Tibial artery (tissue), 4 donors: ENCODE results near the gene FYTTD1.

ENCODE experiments used
- DNase-seq, 2 donors: peaks; one replicate each; pipeline ENCODE4 v3.0.0-alpha.2; 2019
- H3K27ac ChIP-seq, 2 donors: fragments of 200-600 bp; sonication (generic) in 1 of 2; 1 replicate in 1 of 2; 2 replicates in 1 of 2; pipeline ENCODE4 v1.5.1; 2018 to 2019; ENCODE audit warnings: mild to moderate bottlenecking in 1 of 2
- H3K27me3 ChIP-seq, 2 donors: fragments of 200-600 bp; sonication (generic) in 1 of 2; one replicate each; pipeline versions ENCODE4 v1.5.1 to v1.6.0; 2016 to 2019
- H3K36me3 ChIP-seq, 3 donors: fragments of 200-600 bp; sonication (generic) in 2 of 3; one replicate each; pipeline ENCODE4 v1.5.1; 2016 to 2019; ENCODE audit warnings: mild to moderate bottlenecking in 2 of 3
- H3K4me1 ChIP-seq, 4 donors: fragments of 200-600 bp; sonication (generic) in 2 of 4; 1 replicate in 3 of 4; 2 replicates in 1 of 4; pipeline ENCODE4 v1.5.1; 2016 to 2019
- H3K4me3 ChIP-seq, 2 donors: fragments of 200-600 bp; sonication (generic) in 1 of 2; 1 replicate in 1 of 2; 2 replicates in 1 of 2; pipeline ENCODE4 v1.5.1; 2018 to 2019; ENCODE audit warnings: mild to moderate bottlenecking in 2 of 2
- H3K9me3 ChIP-seq, 3 donors: fragments of 200-600 bp; sonication (generic) in 1 of 3; one replicate each; pipeline ENCODE4 v1.5.1; 2016 to 2019
- intact Hi-C: fragments of 100-400 bp; cut with DNase I; formaldehyde crosslinking; loops from one replicate; pipeline ENCODE4 v1.15.0; 2023; ENCODE audit warnings: low total_unique reads
- TF ChIP-seq, protein P1 (sequence below), 2 experiments: fragments of 200-600 bp in 1 of 2; fragments of 450-650 bp in 1 of 2; IDR thresholded peaks; one replicate each; pipeline ENCODE4 v1.5.1; 2017 to 2019; ENCODE audit warnings: antibody characterized with exemption in 2 of 2, mild to moderate bottlenecking in 1 of 2, moderate library complexity in 1 of 2

Gene FYTTD1

DNA sequence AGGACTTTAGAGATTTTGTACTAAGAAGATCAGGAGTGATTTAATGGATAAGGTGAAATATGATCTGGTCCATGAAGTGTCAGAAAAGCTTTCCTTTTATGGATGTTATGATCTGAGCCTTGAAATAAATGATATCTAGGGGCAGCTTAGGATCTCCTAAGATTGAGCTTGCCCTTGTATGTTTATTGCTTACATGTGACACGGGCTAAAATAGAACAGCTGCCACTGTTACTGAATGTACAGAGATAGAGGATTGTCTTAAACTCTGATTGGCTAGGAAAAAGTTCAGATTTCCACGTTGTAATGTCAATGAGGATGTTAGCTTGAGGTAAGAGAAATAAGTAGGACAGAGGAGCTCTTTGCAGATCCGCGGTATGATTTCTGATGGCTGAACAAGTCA, 8.8 kb downstream of the FYTTD1 start:
- Histone ChIP-seq H3K4me1 (peaks cover 0 to 11% (median 0%) of the 10 kb centered on the region in 4 donors), H3K9me3 (no peaks in the 10 kb centered on the region), H3K27ac (no peak overlapping the region), H3K36me3 (peaks cover 14 to 35% (median 22%) of the 10 kb centered on the region in 3 donors), H3K27me3 (no peaks in the 10 kb centered on the region), H3K4me3 (no peak overlapping the region)
- intact Hi-C loops, result loop anchor here (10.0 kb wide), 1 partner anchor 46 kb away; no protein-coding TSS in a partner anchor
- TF ChIP-seq, protein P1, sequence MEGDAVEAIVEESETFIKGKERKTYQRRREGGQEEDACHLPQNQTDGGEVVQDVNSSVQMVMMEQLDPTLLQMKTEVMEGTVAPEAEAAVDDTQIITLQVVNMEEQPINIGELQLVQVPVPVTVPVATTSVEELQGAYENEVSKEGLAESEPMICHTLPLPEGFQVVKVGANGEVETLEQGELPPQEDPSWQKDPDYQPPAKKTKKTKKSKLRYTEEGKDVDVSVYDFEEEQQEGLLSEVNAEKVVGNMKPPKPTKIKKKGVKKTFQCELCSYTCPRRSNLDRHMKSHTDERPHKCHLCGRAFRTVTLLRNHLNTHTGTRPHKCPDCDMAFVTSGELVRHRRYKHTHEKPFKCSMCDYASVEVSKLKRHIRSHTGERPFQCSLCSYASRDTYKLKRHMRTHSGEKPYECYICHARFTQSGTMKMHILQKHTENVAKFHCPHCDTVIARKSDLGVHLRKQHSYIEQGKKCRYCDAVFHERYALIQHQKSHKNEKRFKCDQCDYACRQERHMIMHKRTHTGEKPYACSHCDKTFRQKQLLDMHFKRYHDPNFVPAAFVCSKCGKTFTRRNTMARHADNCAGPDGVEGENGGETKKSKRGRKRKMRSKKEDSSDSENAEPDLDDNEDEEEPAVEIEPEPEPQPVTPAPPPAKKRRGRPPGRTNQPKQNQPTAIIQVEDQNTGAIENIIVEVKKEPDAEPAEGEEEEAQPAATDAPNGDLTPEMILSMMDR (IDR thresholded peaks at IDR 0.05), result no peak
- no peak for DNase-seq

DNA sequence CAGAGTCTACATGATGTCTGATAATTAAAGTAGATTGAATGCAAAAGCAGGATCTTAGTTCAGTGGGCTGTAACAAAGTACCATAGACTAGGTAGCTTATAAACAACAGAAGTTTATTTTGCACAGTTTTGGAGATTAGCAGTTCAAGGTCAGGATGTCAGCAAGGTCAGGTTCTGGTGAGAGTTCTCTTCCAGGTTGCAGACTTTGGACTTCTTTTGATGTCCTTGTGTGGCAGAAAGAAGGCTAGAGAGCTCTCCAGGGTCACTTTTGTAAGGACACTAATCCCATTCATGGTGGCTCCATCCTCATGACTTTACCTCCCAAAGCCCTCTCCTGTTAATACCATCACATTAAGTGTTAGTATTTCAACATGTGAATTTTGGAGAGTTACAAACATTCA, 12.1 kb downstream of the FYTTD1 start:
- TF ChIP-seq, protein P1 (IDR thresholded peaks at IDR 0.05), result no peak
- DNase-seq, result no peak
- Histone ChIP-seq H3K27me3 (no peaks in the 10 kb centered on the region), H3K4me3 (no peak overlapping the region), H3K4me1 (peaks cover 0 to 2% (median 0%) of the 10 kb centered on the region in 4 donors), H3K27ac (no peak overlapping the region), H3K9me3 (no peaks in the 10 kb centered on the region), H3K36me3 (peaks cover 25 to 64% (median 52%) of the 10 kb centered on the region in 3 donors)
- intact Hi-C loops, result no loop called here

DNA sequence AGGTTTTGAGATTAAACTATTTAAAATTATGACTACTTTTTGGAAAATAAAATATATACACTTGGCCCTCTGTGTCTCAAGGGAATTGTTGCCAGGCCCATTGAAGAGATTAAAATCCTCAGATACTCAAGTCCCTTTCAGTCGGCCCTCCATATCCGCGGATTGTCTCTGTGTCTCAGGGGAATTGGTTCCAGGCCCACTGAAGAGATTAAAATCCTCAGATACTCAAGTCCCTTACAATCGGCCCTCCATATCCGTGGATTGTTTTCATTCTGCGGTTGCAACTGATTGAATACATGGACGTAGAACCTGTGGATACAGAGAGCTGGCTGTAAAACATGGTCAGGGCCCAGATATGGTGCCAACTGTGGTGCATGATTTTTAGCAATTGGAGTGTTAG, 25.6 kb downstream of the FYTTD1 start:
- intact Hi-C loops, result no loop called here

DNA sequence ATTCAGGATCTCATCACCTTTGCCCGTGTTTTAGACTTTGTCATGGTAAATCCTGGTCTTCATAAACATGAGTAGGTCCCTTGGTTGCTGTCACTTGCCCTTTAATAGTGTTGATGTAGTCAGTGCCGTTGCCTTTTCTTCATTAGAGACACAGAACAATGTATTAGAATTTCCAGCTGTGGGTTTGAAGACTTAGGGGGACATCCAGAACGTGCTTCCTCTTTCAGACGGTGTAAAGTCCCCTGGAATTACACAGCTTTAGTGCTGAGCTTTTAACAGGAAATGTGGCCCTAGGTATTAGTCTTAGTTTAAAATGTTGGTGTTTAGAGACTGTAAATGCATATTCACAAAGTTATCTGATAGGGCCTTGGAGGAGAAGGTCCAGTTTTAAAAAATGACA, 32.5 kb downstream of the FYTTD1 start:
- Histone ChIP-seq H3K9me3 (no peaks in the 10 kb centered on the region), H3K4me1 (no peaks in the 10 kb centered on the region), H3K27ac (no peak overlapping the region), H3K27me3 (no peaks in the 10 kb centered on the region), H3K4me3 (no peak overlapping the region), H3K36me3 (peaks cover 32 to 80% (median 57%) of the 10 kb centered on the region in 3 donors)
- DNase-seq, result no peak
- TF ChIP-seq, protein P1 (IDR thresholded peaks at IDR 0.05), result no peak
- intact Hi-C loops, result no loop called here

More for the DNA sequence above, 25.6 kb downstream of the FYTTD1 start:
- Histone ChIP-seq H3K4me1 (no peaks in the 10 kb centered on the region), H3K4me3 (no peak overlapping the region), H3K27me3 (no peaks in the 10 kb centered on the region), H3K36me3 (peaks cover 71 to 82% (median 81%) of the 10 kb centered on the region in 3 donors), H3K27ac (no peak overlapping the region), H3K9me3 (no peaks in the 10 kb centered on the region)
- no peak for DNase-seq
- TF ChIP-seq, protein P1 (IDR thresholded peaks at IDR 0.05), result no peak

DNA sequence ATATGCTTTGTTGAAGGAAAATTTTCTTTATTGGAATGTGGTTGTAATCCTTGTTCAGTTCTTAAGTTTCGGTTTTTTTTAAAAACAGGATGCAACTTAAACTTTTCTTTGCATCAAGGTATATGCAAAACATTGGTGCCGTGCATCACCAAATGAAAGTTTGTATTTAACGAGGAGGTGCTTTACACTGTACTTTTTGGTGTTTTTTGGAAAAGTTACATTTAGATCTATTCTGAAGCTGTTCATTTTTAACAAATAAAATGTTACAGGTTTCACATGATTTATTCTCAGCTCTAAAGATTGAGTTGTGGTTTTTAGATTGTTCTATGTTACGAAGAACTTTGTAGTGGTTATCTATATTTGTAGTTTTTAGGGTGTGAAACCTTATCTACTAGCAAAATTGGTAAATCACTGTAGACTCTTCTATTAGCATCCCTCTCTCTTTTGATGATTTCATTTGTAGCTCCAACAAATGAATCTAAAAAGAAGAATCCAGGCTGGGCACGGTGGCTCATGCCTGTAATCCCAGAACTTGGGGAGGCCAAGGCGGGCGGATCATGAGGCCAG, 34.4 kb downstream of the FYTTD1 start:
- no peak overlapping the region for H3K27ac ChIP-seq
- intact Hi-C loops, result no loop called here
- no peaks in the 10 kb centered on the region for H3K27me3 ChIP-seq
- TF ChIP-seq, protein P1 (IDR thresholded peaks at IDR 0.05), result no peak
- peaks cover 20 to 62% (median 38%) of the 10 kb centered on the region in 3 donors for H3K36me3 ChIP-seq
- no peaks in the 10 kb centered on the region for H3K9me3 ChIP-seq
- DNase-seq, result no peak
- no peak overlapping the region for H3K4me3 ChIP-seq
- H3K4me1 ChIP-seq, result no peaks in the 10 kb centered on the region
